Measurements from ENCODE around the gene GINS2.

- TF ChIP-seq CTCF (conservative IDR thresholded peaks at IDR 0.05) (no peak), ZFX (IDR thresholded peaks at IDR 0.05) (no peak)
These were observed 36.9 kb downstream of the GINS2 start for GRCh38 chr16:85651629-85652430.
